Effector memory CD8-positive, alpha-beta T cell (primary cell): ENCODE measurements around the gene USP47.

Experiments
- ATAC-seq: fragments of 150-1000 bp; cut with Tn5 transposase; replicated peaks from 2 replicates; pipeline ENCODE4 v1.10.0; 2021; ENCODE audit warnings: mild to moderate bottlenecking, moderate library complexity
- DNase-seq, 3 experiments: peaks; one replicate each; pipeline ENCODE4 v3.0.0; 2021
- H3K27ac Mint-ChIP-seq, 2 donors: one replicate each; pipeline ENCODE4 v1.8.0; 2022; ENCODE audit warnings: mild to moderate bottlenecking in 2 of 2, mixed read lengths in 2 of 2, moderate library complexity in 2 of 2
- H3K27me3 Mint-ChIP-seq, 2 donors: one replicate each; pipeline ENCODE4 v1.8.0; 2022; ENCODE audit warnings: mixed read lengths in 2 of 2
- H3K36me3 Mint-ChIP-seq: one replicate; pipeline ENCODE4 v1.8.0; 2022; ENCODE audit warnings: mild to moderate bottlenecking, moderate library complexity, mixed read lengths; ENCODE audit not compliant: insufficient read depth
- H3K4me1 Mint-ChIP-seq, 2 donors: one replicate each; pipeline ENCODE4 v1.8.0; 2022; ENCODE audit warnings: low read depth in 2 of 2, mixed read lengths in 2 of 2
- H3K4me3 Mint-ChIP-seq, 2 donors: one replicate each; pipeline ENCODE4 v1.8.0; 2022; ENCODE audit warnings: mild to moderate bottlenecking in 2 of 2, mixed read lengths in 2 of 2, moderate library complexity in 2 of 2
- H3K9me3 Mint-ChIP-seq, 2 donors: one replicate each; pipeline ENCODE4 v1.8.0; 2022; ENCODE audit warnings: mixed read lengths in 2 of 2

Gene USP47

DNA sequence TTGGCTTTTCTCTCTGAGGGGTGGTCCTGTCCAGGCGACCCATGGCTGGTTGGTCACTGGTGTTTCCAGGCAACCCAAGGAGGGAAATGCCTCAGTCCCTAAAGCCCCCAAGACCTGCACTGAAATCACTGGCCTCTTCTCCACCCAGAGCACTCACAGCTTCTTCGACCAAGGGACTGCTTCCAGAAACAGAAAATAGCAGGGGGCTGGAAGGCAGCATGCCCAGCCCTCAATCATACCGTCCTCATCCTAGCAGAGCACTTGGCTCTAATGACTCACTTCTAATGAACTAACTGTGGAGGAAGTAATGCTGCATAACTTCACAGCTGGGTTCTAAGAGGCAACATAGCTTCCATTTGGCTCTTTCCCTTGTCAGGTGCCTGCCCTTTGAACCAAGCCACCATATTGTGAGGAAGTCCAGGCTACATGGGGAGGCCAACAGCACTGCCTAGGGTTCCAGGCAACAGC lies 139.1 kb downstream of the USP47 start:
- DNase-seq, result no peak
- no peak overlapping the region for H3K4me3 Mint-ChIP-seq
- ATAC-seq, result no peak
- no peaks in the 10 kb centered on the region for H3K9me3 Mint-ChIP-seq
- peak overlapping the region in 1 of 2 donors; percentile 27 for H3K27ac Mint-ChIP-seq
- peaks cover 4 to 25% of the 10 kb centered on the region in 2 donors for H3K27me3 Mint-ChIP-seq
- peaks cover under 1 to 4% of the 10 kb centered on the region in 2 donors for H3K4me1 Mint-ChIP-seq
- H3K36me3 Mint-ChIP-seq, result no peaks in the 10 kb centered on the region

DNA sequence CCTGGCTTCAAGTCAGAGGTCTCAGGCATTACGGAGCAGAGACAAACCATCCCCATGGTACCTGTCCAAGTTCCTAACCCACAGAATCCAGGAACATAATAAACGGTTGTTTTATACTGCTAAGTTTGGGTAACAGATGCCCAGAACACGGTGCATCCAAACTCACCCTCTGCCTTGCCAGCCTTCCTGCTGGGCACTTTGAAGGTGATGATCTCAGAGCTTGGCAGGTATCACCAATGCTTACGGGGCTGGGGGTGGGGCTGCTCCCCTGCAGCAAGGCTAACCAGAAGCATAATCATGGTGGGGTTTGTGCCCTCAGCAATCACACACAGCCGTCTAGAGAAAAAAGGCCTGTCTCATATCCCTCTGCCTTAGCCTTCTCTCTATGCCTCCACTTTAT lies 139.6 kb downstream of the USP47 start:
- no peaks in the 10 kb centered on the region for H3K4me1 Mint-ChIP-seq

DNA sequence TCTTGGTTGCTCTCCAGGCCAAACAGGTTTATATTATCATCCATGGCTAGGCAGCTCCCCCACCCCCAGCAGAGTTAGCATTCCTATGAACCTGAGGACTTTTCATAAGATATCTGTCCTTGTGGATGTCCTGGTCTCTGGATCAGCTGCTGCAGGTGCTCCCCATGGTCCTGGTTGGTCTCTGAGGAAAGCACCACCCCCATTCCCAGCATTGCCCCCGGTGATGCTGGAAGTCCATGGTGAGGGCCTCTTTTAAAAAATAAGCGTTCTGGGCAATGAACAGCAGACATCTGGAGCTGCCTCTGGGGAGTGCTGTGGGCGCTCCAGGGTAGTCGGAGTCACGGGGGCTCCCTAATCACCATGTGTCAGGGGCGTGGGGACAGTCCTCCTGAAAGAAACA lies 140.1 kb downstream of the USP47 start:
- Mint-ChIP-seq H3K4me3 (no peak overlapping the region), H3K36me3 (no peaks in the 10 kb centered on the region), H3K27me3 (peaks cover 4 to 25% of the 10 kb centered on the region in 2 donors), H3K4me1 (no peaks in the 10 kb centered on the region), H3K9me3 (no peaks in the 10 kb centered on the region), H3K27ac (no peak overlapping the region)
- ATAC-seq (no peak), DNase-seq (no peak)

More for the DNA sequence above, 139.6 kb downstream of the USP47 start:
- Mint-ChIP-seq H3K27ac (no peak overlapping the region), H3K4me3 (no peak overlapping the region), H3K9me3 (no peaks in the 10 kb centered on the region), H3K36me3 (no peaks in the 10 kb centered on the region), H3K27me3 (peaks cover 4 to 25% of the 10 kb centered on the region in 2 donors)
- ATAC-seq (no peak), DNase-seq (no peak)

DNA sequence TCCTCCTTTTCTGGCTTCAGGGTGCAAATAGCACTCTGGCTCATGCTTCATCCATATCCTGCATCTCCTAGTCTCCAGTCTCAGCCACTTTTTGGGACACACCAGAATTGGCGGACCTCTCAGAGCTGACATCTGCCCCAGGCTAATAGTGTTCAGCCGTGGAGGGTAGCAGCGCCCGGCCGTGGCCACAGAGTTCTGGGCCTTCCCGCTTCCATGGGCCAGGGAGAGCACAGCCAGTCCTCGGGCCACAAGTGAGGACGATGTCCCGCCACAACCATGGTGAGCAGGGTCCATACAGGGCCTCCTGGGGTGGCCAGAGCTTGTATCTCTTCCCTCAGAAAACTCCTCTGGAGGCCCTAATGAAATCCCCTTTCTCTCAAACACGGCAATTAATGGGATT lies 140.7 kb downstream of the USP47 start:
- H3K9me3 Mint-ChIP-seq, result no peaks in the 10 kb centered on the region
- peaks cover 1 to 4% of the 10 kb centered on the region in 2 donors for H3K4me1 Mint-ChIP-seq
- peaks cover 4 to 25% of the 10 kb centered on the region in 2 donors for H3K27me3 Mint-ChIP-seq
- no peak overlapping the region for H3K27ac Mint-ChIP-seq
- H3K4me3 Mint-ChIP-seq, result no peak overlapping the region
- DNase-seq (no peak), ATAC-seq (no peak)
- no peaks in the 10 kb centered on the region for H3K36me3 Mint-ChIP-seq

DNA sequence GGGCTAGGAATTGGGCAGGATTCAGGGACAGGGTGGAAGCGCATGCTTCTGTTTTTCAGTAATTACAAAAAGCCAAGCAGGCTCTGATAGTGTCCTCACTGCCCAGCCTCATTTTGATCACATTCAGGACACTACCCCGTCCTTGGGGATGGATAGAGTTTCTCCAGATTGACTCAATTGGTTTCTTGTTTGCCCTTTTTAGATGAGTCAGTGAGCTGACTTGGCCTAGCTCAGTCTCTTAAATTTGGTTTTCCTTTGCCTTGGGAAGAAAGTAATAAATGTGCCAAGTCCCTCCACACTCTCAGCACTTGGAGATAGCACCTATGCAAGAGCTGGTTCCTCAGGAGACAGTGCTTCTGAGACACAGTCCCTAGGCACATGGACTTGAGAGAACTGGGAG lies 141.2 kb downstream of the USP47 start:
- peaks cover 6 to 9% of the 10 kb centered on the region in 2 donors for H3K4me1 Mint-ChIP-seq
- ATAC-seq (no peak), DNase-seq (no peak)
- H3K36me3 Mint-ChIP-seq, result no peaks in the 10 kb centered on the region
- H3K9me3 Mint-ChIP-seq, result no peaks in the 10 kb centered on the region
- H3K27me3 Mint-ChIP-seq, result peaks cover 4 to 25% of the 10 kb centered on the region in 2 donors
- H3K27ac Mint-ChIP-seq, result no peak overlapping the region
- H3K4me3 Mint-ChIP-seq, result no peak overlapping the region

DNA sequence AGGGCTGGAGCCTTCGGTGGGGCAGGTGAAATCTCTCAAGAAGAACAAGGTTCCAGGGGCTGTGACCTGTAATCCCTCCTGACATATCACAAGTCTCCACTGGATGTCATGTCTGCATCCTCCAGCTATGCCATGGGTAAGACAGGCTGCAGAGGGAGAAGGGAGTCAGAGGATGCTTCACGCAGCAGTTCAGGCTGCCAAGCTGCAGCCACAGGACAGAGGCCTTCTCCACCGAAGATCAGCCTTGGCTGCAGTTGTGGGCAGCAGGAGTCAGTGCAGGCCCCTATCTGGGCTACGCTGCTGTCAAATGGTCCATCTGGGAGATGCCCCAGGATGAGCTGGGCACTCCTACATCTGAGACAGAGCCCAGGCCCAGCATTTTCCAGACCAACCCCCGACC lies 141.7 kb downstream of the USP47 start:
- no peak overlapping the region for H3K27ac Mint-ChIP-seq
- H3K9me3 Mint-ChIP-seq, result no peaks in the 10 kb centered on the region
- no peak for ATAC-seq
- no peaks in the 10 kb centered on the region for H3K36me3 Mint-ChIP-seq
- no peak overlapping the region for H3K4me3 Mint-ChIP-seq
- no peak for DNase-seq
- H3K4me1 Mint-ChIP-seq, result peaks cover 7 to 9% of the 10 kb centered on the region in 2 donors
- H3K27me3 Mint-ChIP-seq, result peaks cover 4 to 25% of the 10 kb centered on the region in 2 donors

DNA sequence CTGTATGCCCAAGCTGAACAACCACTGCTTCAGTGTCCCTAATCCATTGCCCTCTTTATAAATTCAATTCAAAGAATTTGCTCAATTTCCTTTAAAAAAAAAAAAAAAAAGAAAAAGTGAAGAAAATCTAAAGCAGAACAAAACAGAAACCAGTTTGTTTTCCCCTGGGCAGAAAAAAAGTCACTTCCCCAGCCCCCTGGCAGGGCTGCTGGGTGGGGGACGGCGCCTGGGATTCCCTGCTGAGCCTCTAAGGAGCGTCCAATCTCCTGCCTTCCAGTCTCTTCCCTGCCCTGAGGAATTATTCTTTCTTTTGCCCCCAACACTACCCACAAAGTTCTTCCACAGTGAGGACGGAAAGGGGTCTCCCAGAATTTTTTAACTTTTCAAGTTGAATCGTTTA lies 142.8 kb downstream of the USP47 start:
- no peaks in the 10 kb centered on the region for H3K36me3 Mint-ChIP-seq
- ATAC-seq, result no peak
- H3K27me3 Mint-ChIP-seq, result peaks cover 4 to 24% of the 10 kb centered on the region in 2 donors
- peaks cover 7 to 9% of the 10 kb centered on the region in 2 donors for H3K4me1 Mint-ChIP-seq
- no peak for DNase-seq
- no peaks in the 10 kb centered on the region for H3K9me3 Mint-ChIP-seq
- no peak overlapping the region for H3K4me3 Mint-ChIP-seq
- H3K27ac Mint-ChIP-seq, result no peak overlapping the region

DNA sequence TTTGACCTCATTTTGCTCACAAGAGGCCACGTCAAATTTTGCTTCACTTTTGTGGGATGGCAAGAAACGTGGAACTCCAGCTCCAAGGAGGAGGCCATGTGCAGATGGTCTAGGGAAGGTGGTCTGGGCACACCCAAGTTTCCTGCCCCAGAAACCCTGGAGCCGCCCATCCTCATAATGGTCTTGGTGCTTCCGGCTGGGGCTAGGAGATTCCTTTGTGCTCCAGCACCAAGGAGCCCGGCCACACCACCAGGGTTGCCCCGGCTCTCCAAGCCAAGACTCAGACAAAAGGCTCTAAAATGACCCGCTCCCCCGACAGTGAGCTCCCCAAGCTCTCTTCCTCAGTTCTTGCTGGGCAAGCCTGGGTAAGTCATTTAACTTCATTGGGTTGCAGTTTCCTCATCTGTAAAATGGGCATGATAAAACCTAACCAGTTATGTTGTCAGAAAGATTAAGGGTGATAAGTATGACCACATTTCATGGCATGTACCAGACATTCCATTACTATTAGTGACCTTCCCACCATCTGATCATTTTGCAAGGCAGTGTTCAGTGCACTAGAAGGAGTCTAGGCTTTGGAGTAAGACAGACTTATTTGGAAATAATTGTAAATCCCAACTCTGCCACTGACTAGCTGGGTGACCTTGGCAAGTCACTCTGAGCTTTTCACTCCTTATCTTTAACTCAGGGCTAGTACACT lies 143.4 kb downstream of the USP47 start:
- Mint-ChIP-seq H3K4me3 (no peak overlapping the region), H3K36me3 (no peaks in the 10 kb centered on the region), H3K27ac (no peak overlapping the region), H3K9me3 (no peaks in the 10 kb centered on the region), H3K4me1 (peaks cover 7 to 9% of the 10 kb centered on the region in 2 donors), H3K27me3 (peaks cover 4 to 18% of the 10 kb centered on the region in 2 donors)
- DNase-seq, result no peak
- no peak for ATAC-seq

DNA sequence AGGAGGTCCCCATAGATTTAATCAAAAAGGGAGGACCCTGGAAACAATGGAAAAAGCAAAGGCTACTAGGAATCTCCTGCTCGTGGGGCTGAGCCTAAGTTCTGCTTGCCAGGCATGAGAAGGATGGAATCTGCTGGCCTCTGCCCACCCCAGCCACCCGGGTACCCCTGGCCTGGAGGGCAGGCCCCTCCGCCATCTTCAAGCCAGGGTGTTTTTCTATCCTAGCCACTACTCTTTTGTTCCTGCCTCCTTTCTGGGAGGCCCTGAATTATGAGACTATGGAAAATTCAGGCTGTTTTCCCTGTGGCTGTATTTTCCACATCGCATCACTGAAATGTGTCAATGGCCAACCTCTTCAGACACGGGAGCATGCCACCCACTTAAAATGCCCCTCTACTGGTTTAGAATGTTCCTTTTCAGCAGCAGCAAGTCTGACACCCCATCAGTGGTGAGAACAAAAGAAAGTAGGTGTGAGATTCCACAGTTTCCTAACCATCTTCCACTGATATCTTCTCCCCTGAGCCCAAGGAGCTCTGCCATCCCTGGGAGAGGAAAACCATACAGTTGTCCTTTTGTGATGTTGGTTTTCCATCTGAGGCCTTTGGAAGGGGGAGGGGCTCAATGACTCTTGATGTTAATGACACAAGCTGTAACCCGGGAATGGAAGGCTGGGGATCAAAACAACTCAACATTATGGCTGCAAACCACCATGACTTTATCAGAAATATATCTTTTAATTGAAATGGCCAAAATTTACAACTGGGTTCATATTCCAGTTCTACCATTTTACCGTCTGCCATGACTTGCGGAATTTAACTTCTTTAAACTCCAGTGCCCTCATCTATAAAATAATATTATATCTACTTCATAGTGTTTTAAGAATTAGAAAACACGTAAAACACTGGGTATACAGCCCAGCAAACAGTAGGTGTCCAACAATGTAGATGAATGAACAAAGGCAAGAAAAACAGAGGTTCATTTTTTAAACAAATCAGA lies 144.5 kb downstream of the USP47 start:
- H3K4me1 Mint-ChIP-seq, result peaks cover 9 to 12% of the 10 kb centered on the region in 2 donors
- H3K4me3 Mint-ChIP-seq, result no peak overlapping the region
- H3K36me3 Mint-ChIP-seq, result no peaks in the 10 kb centered on the region
- peaks cover 8 to 10% of the 10 kb centered on the region in 2 donors for H3K27me3 Mint-ChIP-seq
- no peaks in the 10 kb centered on the region for H3K9me3 Mint-ChIP-seq
- H3K27ac Mint-ChIP-seq, result peak overlapping the region in 1 of 2 donors; percentile 82
- DNase-seq (no peak), ATAC-seq (no peak)

DNA sequence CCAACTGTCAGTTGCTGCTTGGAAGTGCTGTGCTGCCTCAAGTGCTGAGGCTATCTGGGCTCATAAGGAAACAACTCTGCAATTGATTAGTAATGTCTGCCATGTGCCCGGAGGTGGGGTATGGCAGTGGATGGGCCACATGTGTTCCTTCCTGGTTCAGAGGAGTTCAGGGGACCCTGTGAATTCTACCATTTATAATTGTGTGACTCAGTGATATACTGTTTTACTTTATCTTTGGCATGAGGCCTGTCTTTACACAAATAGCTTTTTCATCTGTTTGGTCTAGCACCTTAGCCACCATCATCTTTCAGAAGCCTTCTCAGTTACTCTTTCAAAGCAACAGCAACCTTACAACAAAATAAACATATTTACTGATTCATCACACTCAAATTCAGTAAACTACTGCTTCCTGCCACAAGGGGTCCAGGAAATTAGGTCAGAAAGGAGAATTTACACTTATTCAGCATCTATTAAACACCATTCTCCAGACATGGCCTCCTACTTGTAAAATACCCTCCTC lies 145.8 kb downstream of the USP47 start:
- H3K4me3 Mint-ChIP-seq, result no peak overlapping the region
- no peaks in the 10 kb centered on the region for H3K36me3 Mint-ChIP-seq
- H3K27me3 Mint-ChIP-seq, result peaks cover 5 to 6% of the 10 kb centered on the region in 2 donors
- no peaks in the 10 kb centered on the region for H3K9me3 Mint-ChIP-seq
- ATAC-seq (peak; percentile 84), DNase-seq (peak in 1 of 3 experiments; percentile 35)
- H3K27ac Mint-ChIP-seq, result peak overlapping the region; percentile 62 to 82
- peaks cover 9 to 18% of the 10 kb centered on the region in 2 donors for H3K4me1 Mint-ChIP-seq

DNA sequence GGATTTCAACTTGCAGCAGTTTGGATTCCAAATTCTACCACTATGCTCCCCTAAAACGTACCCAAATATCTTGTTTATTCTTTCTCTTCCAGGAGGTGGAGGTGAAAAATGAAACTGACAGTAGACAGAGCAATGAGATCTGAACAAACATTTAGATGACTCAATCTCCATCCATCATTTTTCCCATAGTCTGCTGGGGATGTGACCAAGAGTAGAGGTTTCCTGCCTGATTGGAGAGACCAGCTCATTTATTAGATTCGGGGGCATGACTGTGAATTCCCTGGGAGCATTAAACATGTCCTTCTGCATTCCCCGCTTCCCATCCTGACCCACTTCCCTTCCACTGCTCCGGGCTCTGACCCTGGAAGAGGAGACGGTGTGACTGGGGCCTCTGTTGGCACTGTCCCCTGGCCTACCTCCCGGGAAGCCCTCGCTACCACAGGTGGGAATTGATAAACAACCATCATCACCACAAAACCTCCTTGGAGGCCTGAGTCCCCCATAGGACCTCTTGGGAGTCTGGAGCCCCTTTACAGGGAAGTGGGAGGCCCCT lies 146.4 kb downstream of the USP47 start:
- Mint-ChIP-seq H3K27me3 (peaks cover 5 to 7% of the 10 kb centered on the region in 2 donors), H3K4me3 (no peak overlapping the region), H3K27ac (peak overlapping the region; percentile 62 to 82), H3K36me3 (no peaks in the 10 kb centered on the region), H3K4me1 (peaks cover 9 to 18% of the 10 kb centered on the region in 2 donors), H3K9me3 (no peaks in the 10 kb centered on the region)
- no peak for ATAC-seq
- DNase-seq, result no peak

DNA sequence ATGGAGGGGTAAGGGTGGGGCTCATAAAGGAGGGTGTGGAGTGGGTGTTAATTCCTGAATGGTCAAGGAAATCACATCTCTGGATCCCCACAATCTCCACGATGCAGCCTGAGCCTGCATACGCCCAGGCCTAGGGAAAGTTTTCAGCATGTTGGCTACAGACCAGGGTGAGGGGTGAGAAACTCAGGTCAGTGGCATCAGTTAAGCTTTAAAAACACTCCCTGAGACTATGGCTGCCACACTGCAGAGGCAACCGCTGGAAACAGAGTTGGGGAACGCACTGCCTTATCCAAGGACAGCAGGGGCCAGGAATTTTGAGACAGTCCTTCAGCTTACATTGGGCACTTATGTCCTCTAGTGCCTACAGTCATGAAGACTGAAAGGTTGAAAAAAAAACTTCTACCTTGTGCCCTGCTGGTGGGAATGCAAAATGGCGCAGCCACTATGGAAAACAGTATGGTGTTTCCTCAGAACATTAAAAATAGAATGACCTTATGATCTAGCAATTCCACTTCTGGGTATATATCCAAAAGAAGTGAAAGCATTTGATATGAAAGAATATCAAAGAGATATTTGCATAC lies 147.0 kb downstream of the USP47 start:
- H3K4me1 Mint-ChIP-seq, result peaks cover 10 to 18% of the 10 kb centered on the region in 2 donors
- peaks cover 5 to 11% of the 10 kb centered on the region in 2 donors for H3K27me3 Mint-ChIP-seq
- peak overlapping the region; percentile 62 to 82 for H3K27ac Mint-ChIP-seq
- DNase-seq (no peak), ATAC-seq (no peak)
- H3K36me3 Mint-ChIP-seq, result no peaks in the 10 kb centered on the region
- H3K4me3 Mint-ChIP-seq, result no peak overlapping the region
- no peaks in the 10 kb centered on the region for H3K9me3 Mint-ChIP-seq
